ENCODE data around the gene GDF9. TPM values are rescaled to one million over a fixed set of nuclear protein-coding genes. Genes with fewer than 3 reads are reported as not detected.

GDF9 gene
- total RNA-seq, 1 experiment from 2014 or later = 0.94 TPM

DNA sequence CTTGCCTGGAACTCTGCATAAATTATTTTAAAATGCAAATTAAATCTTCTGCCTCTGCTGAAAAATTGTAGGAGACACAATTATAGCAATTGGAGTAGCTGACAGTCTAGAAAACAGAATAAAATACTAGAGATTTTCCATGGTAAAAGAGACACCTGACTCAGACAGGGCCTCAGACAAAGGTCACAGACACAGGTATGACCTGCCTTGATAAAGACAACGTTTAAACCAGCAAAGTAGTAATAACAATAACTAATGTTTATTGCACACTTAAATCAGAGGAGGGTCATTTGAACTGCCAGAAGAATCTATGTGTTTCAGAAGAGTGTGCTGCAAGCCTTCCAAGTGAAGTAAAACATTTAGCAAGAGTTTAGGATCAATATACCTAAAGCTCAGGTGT, 49.3 kb downstream of the GDF9 start:
- Mint-ChIP-seq H3K4me1 (ENCODE audit: low read depth, unreplicated experiment) (peaks cover 20% of the 10 kb centered on the region), H3K36me3 (ENCODE audit: insufficient read depth, unreplicated experiment) (peaks cover 16% of the 10 kb centered on the region), H3K4me3 (ENCODE audit: low read depth, unreplicated experiment) (no peak overlapping the region), H3K9me3 (ENCODE audit: low read depth, unreplicated experiment) (no peaks in the 10 kb centered on the region), H3K27ac (ENCODE audit: unreplicated experiment) (no peak overlapping the region), H3K27me3 (ENCODE audit: unreplicated experiment) (no peaks in the 10 kb centered on the region)
- CTCF ChIA-PET = interaction anchor here (4.5 kb wide), 1 partner anchor 63 kb away, joined by 52 read pairs; no protein-coding TSS in a partner anchor
- no TSS peak for BruUV-seq (replicated peaks)
- DNase-seq = no peak
- intact Hi-C loops (cut with micrococcal nuclease; ENCODE audit: unreplicated experiment) = no loop called here
- no peak for TF ChIP-seq CTCF (IDR thresholded peaks at IDR 0.05; ENCODE audit: unreplicated experiment)

- H3K4me1 Mint-ChIP-seq (ENCODE audit: low read depth, unreplicated experiment) = peaks cover 20% of the 10 kb centered on the region
- intact Hi-C loops (cut with micrococcal nuclease; ENCODE audit: unreplicated experiment) = no loop called here
- BruUV-seq (replicated peaks) = no TSS peak
- CTCF ChIA-PET = no interaction called here
- no peaks in the 10 kb centered on the region for H3K27me3 Mint-ChIP-seq (ENCODE audit: unreplicated experiment)
- H3K36me3 Mint-ChIP-seq (ENCODE audit: insufficient read depth, unreplicated experiment) = peaks cover 16% of the 10 kb centered on the region
- no peak overlapping the region for H3K4me3 Mint-ChIP-seq (ENCODE audit: low read depth, unreplicated experiment)
- TF ChIP-seq CTCF (IDR thresholded peaks at IDR 0.05; ENCODE audit: unreplicated experiment) = no peak
- DNase-seq = no peak
- no peaks in the 10 kb centered on the region for H3K9me3 Mint-ChIP-seq (ENCODE audit: low read depth, unreplicated experiment)
- H3K27ac Mint-ChIP-seq (ENCODE audit: unreplicated experiment) = no peak overlapping the region
Observed at GRCh38 chr5:132816554-132816953, 49.7 kb downstream of the GDF9 start.

- TF ChIP-seq CTCF (IDR thresholded peaks at IDR 0.05; ENCODE audit: unreplicated experiment) = no peak
- Mint-ChIP-seq H3K9me3 (ENCODE audit: low read depth, unreplicated experiment) (no peaks in the 10 kb centered on the region), H3K4me3 (ENCODE audit: low read depth, unreplicated experiment) (no peak overlapping the region), H3K36me3 (ENCODE audit: insufficient read depth, unreplicated experiment) (peaks cover 16% of the 10 kb centered on the region), H3K27ac (ENCODE audit: unreplicated experiment) (no peak overlapping the region), H3K27me3 (ENCODE audit: unreplicated experiment) (no peaks in the 10 kb centered on the region), H3K4me1 (ENCODE audit: low read depth, unreplicated experiment) (peaks cover 20% of the 10 kb centered on the region)
- CTCF ChIA-PET = no interaction called here
- BruUV-seq (replicated peaks) = no TSS peak
- no peak for DNase-seq
- intact Hi-C loops (cut with micrococcal nuclease; ENCODE audit: unreplicated experiment) = no loop called here
Observed at GRCh38 chr5:132816083-132816482, 50.2 kb downstream of the GDF9 start.

DNA sequence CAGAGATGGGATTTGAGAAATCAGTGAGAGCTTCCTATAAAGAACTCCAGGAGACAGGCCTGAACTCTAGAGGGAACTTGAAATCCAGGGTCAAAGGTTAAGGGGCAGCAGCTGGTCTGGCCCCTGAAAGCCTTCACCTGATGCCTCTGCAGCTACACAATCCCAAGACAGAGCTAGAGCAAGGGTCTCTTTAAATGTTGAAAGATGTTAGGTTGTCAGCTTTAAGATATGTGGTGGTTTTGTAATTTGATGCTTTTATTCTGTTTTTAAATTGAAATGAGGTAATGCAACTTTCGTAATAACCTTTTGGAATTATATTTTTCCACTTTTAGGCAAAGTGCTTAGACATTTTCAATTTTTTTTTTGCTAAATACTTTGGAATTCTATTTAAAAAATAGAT, 50.8 kb downstream of the GDF9 start:
- Mint-ChIP-seq H3K9me3 (ENCODE audit: low read depth, unreplicated experiment) (no peaks in the 10 kb centered on the region), H3K4me3 (ENCODE audit: low read depth, unreplicated experiment) (peak overlapping the region; percentile 26), H3K36me3 (ENCODE audit: insufficient read depth, unreplicated experiment) (peaks cover 16% of the 10 kb centered on the region), H3K4me1 (ENCODE audit: low read depth, unreplicated experiment) (peaks cover 18% of the 10 kb centered on the region), H3K27me3 (ENCODE audit: unreplicated experiment) (no peaks in the 10 kb centered on the region), H3K27ac (ENCODE audit: unreplicated experiment) (no peak overlapping the region)
- CTCF ChIA-PET = no interaction called here
- no peak for DNase-seq
- BruUV-seq (replicated peaks) = no TSS peak
- intact Hi-C loops (cut with micrococcal nuclease; ENCODE audit: unreplicated experiment) = no loop called here
- TF ChIP-seq CTCF (IDR thresholded peaks at IDR 0.05; ENCODE audit: unreplicated experiment) = no peak

Measured in Calu3 (cell line).